HG02642 (cell line): ENCODE results near the gene ABHD17A.

ENCODE experiments used
- ATAC-seq: cut with Tn5 transposase; IDR thresholded peaks from one replicate; pipeline ENCODE4 v1.9.1; 2021; ENCODE audit warnings: mild to moderate bottlenecking; ENCODE audit not compliant: unreplicated experiment, poor library complexity

Gene ABHD17A

DNA sequence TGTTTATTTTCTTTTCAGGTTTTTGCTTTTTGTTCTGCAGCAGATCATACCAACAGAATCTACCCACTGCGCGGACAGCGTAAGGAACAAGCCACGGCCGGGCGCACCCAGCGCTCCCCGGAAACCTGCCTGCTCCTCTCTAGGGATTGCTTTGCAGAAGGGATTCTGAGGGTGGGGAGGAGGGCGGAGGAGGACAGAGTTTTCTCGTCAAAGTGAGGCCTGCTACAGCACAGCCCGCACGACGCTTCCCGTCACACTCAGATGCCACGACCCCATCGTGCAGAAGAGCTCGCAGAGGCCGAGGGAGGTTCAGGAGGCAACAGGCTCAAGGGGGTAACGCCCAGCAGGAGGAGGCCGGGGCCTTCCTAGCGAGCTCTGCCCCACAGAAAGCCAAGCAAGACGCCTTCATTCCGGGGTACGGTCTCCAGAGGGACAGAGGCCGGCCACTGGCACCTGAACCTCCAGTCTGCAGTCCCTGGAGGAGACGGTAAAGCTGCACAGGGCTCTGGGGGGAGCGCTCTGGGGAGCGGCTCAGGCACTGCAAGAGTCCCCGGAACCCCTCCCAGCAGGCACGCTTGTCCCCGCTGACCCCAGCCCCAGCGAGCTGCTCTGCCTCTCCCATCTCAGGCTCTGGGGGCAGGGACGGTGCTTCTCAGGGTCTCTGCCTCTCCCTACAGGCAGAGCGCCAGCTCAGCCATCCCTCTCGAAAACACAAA lies 43.9 kb downstream of the ABHD17A start:
- ATAC-seq, result no peak

DNA sequence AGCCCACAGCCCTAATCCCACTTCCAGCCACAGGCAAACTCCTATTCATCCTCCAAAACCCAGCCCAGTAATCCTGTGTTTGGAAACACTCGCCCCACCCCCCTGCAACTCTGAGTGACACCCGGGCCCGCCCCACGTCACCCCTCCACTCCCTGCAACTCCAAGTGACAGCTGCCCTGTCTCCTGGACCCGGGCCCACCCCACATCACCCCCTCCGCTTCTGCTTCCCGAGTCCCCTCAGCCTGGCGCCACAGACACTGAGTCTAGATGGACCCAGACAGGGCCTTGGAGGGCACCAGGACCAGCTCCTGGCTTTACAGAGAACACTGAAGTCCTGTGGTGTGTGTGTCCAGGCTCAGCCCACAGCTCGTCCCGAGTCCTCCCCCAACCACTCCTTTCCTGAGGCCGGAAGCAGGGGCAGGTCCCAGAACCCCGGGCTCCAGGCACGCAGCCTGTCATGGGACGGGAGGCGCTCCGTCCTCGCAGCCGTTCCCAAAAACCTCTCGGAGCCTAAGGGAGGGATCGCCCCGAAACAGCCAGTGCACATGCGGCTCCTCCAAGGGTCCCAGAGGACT lies 44.7 kb downstream of the ABHD17A start:
- ATAC-seq, result no peak

DNA sequence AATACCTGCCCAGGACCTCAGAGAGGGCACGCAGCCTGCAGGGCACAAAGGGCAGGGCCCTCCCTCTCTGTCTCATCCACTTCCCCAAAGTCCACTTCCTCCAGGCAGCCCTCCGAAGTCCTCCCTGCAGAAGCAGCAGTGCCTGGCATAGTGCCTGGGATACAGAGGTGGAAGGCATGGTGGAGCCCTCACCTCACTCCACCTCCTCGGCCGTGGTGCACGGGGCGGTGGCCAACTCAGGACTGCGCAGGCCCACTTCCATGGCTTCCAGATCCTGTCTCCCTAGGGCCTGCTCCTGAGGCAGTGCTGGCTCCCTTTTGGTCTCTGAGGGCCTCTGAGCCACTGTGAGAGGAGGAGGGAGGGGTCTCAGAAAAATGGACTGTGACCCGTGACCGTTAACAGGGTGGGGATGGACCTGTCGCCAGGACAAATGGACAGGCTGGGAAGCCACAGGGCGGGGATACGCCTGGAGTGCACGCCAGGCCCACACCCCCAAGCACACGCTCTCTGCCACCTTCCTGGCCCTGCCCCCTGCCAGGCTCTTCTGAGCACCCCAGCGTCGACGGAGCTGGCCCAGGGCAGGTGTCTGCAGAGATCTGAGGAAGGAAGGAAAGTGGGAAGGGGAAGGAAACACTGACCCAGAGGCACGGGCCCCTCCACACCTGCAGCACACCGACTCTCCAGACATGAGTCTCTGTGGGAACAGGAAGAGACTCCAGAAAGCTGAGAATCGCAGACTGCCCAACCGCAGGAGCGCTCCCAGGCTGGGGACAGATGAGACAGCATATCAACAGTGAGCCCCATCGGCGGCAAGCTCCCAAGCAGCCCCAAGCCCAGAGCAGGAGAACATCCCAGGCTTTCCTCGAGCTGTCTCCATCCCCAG lies 45.4 kb downstream of the ABHD17A start:
- no peak for ATAC-seq

DNA sequence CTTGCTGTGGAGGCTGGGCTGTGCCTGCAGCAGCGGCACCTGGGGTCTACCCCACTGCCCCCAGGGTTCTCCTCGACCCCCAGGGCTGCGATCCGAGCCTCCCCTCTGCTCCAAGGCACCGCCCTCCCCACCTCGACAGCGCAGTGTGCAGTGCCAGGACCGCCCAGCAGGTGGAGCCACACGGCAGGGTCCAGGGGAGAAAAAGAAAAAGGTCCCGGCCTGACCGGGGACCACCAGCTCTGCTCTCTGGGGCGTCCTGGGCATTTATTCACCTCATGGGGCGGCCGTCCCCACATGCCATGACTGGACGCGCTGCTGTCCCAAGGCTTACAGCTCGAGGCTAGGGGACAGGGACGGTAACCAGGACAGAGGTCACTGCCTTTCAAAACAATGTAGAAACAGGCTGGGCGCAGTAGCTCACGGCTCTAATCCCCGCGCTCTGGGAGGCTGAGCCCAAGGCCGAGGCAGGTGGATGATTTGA lies 47.6 kb downstream of the ABHD17A start:
- no peak for ATAC-seq

DNA sequence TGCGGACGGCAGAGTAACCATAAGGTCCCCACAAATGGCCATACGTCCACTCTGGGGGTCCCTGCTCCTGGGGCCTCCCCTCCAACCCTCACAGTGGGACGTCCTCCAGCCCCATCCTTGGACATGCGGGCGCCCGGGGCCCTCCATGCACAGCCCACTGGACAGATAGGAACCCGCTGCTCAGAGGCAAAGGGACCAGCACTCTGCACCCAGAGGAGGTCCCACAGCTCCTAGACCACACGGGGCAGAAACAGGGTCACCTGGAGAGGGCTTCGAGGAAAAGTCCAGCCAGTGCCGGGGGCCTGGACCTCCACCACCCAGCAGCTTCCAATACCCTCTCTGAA lies 48.1 kb downstream of the ABHD17A start:
- ATAC-seq, result no peak

DNA sequence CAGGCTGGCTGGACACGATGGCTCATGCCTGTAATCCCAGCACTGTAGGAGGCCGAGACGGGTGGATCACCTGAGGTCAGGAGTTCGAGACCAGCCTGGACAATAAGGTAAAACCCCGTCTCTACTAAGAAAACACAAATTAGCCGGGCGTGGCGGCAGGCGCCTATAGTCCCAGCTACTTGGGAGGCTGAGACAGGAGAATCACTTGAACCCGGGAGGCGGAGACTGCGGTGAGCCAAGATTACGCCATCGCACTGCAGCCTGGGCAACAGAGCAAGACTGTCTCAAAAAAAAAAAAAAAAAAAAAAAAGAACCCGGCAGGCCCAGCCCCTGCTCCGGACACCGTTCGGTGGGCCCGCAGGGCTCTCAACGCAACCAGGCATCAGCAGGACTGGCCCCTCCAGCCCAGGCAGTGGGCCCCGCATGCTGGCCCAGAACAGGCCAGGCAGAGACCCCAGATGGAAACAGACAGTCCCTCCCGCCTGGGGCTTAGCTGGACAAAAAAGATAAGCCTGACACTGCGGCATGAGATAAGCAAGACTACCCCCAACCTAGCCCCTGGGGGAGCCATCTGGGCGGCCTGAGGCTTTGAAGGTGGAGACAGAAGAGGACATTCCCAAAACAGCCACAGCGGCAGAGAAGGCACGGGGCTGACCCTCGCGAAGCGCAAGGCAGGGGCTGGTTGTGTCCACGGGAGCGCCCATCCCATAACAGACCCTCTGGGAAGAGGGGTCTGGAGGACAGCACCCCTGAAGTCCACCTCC lies 48.7 kb downstream of the ABHD17A start:
- no peak for ATAC-seq

DNA sequence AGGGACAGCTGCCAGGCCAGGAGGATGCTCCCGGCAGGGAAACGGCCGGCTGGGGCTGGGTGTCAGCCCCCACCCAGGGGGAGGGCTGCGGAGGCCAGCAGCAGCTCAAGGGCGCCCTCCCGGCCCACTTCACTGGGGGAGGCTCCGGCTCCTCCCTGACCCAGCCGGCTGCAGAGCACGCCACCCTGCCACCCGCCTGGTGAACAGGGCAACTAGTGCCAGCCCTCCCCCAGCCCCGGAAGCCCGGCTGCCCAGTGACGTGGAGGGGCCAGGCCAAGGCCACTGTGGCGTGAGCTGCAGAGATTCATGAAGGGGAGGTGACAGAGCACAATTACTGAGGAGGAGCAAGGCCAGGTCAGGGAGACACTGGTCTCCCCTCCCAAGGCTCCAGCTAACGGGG lies 51.8 kb downstream of the ABHD17A start:
- ATAC-seq, result no peak

DNA sequence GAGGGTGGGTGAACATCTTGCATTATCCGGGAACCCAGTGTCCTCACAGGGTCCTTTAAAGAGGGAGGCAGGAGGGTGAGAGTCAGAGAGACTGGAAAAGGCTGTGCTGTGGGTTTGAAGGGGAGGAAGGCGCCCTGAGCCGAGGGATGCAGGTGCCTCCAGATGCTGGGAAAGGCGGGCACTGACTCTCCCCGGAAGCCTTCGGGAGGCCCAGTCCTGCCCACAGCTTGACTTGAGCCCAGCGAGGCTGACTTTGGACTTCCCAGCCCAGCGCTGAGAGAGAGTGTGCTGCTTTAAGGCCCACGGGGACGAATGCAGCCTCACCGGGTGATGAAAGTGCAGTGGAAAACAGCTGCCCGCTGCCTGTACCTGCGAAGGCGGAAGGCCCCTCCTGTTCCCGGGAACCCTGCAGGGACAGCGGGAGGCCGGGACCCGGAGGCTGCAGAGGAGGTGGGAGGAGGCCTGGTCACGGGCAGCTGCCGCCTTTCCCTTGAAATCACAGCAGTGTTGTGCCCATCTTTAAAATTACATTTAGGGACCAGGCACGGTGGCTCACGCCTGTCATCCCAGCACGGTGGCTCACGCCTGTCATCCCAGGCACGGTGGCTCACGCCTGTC lies 53.1 kb downstream of the ABHD17A start:
- no peak for ATAC-seq

DNA sequence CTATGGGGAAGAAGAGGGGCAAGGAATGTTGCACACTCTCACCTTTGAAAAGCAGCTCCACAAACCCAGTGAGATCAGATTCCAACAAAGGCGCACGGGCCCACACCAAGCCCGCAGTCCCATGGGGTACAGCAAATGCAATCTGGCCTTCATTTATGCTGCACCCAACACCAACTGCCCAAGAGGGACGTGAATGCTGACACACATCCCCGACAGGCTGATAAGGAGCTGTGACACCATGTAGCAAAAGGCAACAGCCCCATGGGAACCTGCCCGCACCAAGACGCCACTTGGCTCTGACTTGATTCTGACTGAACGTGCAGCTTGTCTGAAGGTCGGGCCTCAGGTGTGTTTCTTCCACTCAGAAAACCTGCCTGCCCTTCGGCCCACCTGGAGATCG lies 54.3 kb downstream of the ABHD17A start:
- no peak for ATAC-seq

DNA sequence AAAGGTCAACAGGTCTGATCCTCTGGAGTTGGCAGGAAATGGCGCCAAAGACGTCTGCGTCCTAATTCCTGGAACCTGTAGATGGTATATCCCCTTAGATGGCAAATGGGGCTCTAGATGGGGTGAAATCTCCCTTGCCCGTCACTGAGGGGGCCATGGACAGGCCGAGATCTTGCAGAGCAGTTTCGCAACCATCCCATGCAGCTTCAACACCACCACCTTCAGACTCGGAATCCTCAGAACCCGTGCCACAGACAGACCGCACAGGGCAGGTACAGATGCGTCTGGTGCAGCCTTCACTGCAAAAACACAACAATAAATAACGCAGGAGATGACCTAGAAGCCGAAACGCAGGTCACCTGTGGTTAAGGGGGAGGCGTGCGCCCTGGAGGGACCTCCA lies 54.7 kb downstream of the ABHD17A start:
- no peak for ATAC-seq

DNA sequence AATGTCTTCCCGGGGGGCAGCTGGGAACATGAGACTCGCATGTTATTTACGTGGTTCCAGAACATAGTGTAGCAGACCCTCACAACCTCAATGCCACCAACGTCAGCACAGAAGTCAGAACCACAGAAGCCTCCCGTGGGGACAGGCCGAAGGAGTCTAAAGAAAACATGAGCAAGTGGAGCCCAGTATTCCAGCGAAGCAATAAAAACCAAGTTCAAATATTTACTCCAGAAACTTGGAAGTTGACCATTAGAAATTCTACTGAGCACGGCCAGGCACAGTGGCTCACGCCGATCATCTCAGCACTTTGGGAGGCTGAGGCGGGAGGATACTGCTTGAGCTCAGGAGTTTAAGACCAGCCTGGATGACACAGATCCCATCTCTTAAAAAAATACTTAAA lies 55.3 kb downstream of the ABHD17A start:
- ATAC-seq, result no peak

DNA sequence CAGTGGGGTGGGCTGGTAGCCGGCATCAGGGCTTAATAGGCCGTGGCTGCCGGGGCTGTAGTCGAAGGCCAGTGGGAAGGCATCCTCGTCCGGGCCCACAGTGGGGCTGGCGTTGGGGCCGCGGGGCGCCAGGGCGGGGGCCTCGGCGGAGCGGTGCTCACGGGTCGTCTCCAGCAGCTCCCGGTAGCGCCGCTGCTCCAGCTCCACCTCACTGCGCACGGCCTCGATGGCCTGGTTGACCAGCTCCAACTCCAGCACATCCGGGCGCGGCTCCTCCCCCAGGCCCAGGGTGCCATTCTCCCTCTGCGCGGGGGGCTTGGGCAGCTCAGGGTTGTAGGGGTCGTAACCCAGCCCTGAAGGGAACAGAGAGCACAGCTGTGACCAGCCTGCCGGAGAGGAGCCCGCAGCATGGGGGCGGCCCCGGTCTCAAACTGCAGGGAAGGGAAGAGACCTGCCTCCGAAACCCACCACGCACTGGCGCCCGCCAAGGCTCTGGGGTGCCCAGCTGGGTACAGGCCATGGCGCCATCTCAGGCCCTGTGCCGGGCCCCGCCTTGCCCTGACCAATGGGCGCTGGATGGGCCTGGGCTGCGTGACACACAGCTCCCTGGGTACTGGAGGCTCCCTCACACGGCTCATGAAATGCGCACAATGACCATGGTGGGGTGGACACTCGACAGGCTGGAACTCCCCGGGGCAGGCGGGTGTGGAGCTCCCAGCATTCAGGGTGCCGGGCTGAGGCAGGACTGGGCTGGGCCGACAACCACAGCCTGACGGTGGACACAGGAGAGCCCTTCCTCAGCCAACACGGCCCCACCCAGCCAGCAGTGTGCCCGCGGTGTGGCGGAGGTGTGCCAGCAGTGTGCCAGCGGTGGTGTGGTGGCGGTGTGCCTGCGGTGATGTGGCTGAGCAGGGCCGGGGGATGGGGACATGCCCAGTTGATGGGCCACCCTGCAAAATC lies 56.7 kb downstream of the ABHD17A start:
- no peak for ATAC-seq

DNA sequence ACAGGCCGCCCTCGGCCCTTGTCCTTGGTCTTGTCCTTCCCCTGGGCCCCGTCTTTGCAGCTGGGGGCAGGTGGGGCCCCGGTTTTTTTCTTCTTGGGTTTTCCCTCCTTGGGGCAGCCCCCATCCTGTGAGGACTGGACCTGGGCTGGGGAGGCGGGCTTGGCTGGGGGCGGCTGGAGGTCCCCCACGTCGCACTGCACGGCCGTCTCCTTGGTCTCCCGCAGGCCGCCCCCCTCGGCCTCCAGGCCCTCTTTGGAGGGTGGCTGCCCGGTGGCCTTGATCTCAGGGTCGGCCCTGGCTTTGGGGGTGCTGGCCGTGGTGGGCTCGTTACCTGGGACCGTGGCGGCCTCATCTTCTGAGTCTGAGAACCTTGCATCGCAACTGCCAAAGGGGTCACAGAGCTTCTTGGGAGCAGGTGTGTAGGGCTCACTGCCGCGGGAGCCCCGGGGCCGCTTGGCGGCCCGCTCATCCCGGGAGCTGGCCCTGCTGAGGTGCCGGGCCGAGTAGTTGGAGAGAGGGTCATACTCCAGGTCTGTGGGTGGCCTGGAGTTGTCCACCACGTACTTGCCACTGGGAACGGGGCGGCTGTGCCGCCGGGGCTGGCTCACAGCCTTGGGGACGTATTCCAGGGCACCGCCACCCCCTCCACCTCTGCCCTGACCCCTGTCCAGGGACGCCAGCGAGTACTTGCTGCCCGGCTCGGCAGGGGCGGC lies 57.6 kb downstream of the ABHD17A start:
- no peak for ATAC-seq
